Adrenal gland (tissue), 5 donors: ENCODE results near the gene DUSP2.

ENCODE experiments used
- POLR2A ChIP-seq, 2 donors: fragments of 450-650 bp; IDR thresholded peaks; one replicate each; pipeline ENCODE4 v1.6.1; 2017; ENCODE audit warnings: antibody characterized with exemption in 2 of 2, mild to moderate bottlenecking in 2 of 2, moderate library complexity in 1 of 2
- TF ChIP-seq, protein P1 (sequence below), 6 experiments: fragments of 450-650 bp in 4 of 6; fragments of 200-600 bp in 2 of 6; sonication (generic) in 1 of 6; IDR thresholded peaks; 1 replicate in 5 of 6; 2 replicates in 1 of 6; pipeline versions ENCODE4 v1.5.1 to v1.8.0; 2016 to 2021; ENCODE audit warnings: antibody characterized with exemption in 6 of 6, mild to moderate bottlenecking in 2 of 6, moderate library complexity in 1 of 6
- donor health status: DM: no; HTN: no; CAD: no.

DNA sequence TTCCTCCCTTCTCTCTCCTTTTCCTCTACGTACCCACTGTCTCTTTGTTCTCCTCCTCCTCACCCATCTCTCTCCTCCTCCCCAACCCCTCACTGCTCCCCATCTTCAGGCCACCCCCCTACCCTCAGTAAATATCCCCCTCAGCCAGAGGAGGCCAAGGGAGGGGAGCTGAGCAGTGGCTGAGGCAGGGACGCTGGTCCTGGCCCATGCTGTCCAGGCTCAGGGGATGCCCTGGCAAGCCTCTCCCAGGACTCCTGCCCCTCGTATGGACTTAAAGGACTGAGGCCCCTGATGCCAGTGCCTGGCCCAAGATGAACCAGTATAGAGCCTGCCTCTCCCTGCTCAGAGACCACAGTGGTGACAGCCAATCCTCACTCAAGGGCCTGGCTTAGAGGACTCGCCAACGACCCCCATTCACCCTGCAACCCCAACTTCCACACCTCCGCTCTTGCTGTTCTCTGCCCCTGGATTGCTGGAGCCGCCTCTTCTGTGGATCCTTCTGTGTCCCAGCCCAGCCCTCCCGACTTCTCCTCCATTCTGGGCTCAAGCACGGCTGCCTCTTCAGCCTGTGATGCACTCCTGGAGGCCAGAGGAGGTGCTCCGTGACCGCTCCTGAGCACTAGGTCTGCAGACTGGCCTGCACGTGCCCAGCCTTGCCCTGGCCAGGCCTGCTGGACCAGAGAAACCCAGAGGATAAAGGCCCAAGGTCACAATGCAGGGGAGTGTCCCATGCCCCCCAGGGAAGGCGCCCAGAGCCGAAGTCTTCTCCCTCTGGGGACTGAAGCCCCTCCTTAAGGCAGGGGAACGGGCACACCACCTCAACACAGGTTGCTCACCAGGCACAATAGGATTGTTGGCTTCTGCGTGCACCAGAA, 9.5 kb upstream of the DUSP2 start:
- TF ChIP-seq, protein P1, sequence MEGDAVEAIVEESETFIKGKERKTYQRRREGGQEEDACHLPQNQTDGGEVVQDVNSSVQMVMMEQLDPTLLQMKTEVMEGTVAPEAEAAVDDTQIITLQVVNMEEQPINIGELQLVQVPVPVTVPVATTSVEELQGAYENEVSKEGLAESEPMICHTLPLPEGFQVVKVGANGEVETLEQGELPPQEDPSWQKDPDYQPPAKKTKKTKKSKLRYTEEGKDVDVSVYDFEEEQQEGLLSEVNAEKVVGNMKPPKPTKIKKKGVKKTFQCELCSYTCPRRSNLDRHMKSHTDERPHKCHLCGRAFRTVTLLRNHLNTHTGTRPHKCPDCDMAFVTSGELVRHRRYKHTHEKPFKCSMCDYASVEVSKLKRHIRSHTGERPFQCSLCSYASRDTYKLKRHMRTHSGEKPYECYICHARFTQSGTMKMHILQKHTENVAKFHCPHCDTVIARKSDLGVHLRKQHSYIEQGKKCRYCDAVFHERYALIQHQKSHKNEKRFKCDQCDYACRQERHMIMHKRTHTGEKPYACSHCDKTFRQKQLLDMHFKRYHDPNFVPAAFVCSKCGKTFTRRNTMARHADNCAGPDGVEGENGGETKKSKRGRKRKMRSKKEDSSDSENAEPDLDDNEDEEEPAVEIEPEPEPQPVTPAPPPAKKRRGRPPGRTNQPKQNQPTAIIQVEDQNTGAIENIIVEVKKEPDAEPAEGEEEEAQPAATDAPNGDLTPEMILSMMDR (IDR thresholded peaks at IDR 0.05): no peak
- no peak for TF ChIP-seq POLR2A (IDR thresholded peaks at IDR 0.05)
